Activated CD4-positive, alpha-beta T cell treated with anti-CD3 and anti-CD28 coated beads, Interleukin-2, amount 50 U/mL, for 4 hours (primary cell): ENCODE measurements around the gene CDC123.
A peak's percentile ranks its signal among the peaks of the same experiment; 100 is the strongest.
"Not testable (repeated sequence)": the region's sequence is repeated elsewhere in the genome, so short reads cannot be mapped to it uniquely, and the experiment has no call there.

Source experiments
- DNase-seq, 2 experiments: peaks; one replicate each; pipeline ENCODE4 v3.0.0-alpha.2; 2020

CDC123 gene, protein sequence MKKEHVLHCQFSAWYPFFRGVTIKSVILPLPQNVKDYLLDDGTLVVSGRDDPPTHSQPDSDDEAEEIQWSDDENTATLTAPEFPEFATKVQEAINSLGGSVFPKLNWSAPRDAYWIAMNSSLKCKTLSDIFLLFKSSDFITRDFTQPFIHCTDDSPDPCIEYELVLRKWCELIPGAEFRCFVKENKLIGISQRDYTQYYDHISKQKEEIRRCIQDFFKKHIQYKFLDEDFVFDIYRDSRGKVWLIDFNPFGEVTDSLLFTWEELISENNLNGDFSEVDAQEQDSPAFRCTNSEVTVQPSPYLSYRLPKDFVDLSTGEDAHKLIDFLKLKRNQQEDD

DNA sequence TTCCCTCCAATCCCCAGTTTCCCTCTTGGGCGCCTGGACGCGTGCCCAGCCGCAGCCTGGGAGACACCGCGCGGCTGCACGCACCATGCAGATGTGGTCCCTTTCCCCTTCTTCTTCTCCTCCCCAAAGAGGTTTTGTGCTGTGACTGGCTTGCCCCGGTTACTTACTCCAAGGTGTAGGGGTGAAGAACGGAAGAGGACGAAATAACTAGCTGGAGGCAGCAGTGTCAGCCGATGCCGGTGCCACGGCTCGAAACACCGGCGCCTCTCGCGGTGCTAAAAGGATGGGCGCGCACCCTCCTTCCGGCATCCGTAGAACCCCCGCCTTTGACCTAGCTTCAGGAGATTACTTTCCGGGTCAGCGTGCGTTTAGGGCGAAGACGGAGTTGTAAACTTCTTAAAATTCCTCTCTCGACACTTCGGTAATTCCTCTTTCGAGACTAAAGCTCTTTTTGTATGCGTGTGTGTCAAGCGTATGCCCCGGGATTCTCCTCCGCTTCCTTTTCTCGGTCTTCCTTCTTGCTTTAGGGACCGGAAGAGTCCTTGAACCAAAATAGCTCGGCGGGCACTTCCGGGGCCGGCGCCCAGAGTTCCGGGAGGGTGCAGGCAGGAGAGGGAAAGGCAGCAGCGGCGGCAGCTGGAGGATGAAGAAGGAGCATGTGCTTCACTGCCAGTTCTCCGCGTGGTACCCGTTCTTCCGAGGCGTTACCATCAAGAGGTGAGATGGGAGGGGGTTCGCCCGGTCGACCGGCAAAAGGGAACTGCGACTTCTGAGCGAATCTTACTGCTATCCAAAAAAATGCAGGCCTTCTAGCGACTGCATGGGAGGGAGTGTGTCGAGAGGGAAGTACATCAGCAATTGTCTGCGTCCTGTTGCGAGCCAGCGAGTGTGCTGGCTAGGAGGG lies at the start of gene CDC123, which contains the start of gene NUDT5:
CDC123 (plus strand) TSS at position 586 of the 904 bp plus-strand sequence; CDS start at position 644, 58 bp downstream.
NUDT5 (minus strand) TSS at position 289 of the 904 bp plus-strand sequence. CDS start 9,600 bp downstream, outside the sequence.
- peak; percentile 74 to 76 for DNase-seq

DNA sequence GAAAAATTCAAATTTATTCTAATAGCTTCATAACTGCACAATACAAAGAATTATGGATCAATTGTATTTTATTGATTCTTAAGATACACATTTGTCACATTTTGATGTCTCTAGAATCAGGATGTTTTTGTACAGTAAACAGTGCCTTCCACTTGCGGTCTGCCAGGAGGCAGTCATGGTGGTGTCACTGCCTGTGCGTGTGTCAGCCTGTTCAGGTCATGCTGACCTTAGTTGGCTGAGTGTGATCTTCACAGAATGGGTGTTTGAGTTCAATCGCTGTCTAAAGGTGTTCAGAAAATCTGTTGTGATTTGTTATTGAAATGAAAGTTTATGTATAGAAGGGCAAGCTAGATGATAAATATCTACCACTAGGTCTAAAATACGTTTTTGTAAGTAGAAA lies 45.8 kb upstream of the CDC123 start:
- DNase-seq, result no peak

DNA sequence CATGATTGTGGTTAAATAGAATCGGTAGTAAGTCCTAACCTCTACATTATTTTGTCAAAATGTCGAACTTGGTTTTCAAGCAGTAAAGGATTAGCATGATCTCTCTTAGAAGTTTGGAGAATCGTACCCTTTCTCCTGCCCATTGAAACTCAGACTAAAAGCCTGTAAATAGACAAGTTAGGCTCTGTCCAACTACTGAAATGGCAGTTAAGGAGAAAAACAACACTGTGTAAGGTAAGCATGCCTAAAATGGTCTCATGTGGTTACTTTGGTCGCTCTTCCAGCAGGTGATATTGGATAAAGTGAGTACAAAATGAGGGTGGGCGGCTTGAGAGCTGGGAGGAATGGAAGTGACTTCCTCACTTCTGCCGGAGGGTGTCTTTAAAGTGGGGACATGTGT lies 41.5 kb upstream of the CDC123 start:
- no peak for DNase-seq

DNA sequence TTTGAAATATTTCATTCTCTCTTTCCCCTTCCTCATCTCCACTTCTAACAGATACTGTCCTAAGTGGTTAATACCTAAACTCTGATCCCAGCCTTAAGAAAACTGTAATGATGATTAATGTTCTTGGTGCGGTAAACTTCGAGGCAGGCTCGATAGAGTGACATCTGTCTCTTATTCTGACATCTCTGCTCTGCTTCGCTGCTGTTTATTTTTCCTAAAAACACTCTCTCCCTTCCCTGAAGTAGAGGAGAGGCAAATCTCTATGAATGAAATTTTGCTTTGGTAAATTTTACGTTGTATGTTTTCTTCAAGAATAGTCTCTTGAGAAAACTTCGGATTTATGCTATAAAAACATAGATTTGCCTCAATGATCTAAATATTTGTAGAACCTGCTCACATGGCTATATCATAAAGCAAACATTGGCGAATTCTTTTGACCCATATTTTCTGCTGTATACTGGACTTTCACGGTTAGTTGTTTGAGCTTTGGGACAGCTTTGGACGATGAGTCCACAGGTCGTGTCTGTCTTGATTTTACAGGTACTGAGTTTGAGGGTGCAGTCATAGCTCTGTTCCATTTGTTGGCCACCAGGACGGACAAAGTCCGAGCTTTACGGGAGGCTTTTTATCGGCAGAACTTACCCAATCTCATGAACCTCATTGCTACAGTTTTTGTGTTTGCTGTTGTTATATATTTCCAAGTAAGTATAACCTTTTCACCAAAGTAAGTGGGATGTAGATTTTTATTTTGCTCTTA lies 39.4 kb upstream of the CDC123 start:
- no peak for DNase-seq

DNA sequence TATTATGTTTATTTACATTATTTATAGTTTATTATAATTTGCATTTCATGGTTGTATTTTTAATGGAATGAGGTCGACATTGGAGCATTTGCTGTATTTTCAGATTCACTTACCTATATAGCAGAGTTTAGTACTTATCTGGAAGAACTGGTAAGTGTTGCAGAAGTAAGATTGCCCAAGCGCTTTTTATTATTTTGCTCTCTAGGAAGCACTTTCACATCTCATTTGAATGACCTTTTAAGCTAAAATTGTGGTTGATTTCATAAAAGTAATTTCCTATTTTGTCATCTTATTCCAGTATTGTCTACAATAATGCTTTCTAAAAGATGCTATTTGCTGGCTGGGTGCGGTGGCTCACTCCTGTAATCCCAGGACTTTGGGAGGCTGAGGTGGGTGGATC lies 37.9 kb upstream of the CDC123 start:
- DNase-seq, result no peak

DNA sequence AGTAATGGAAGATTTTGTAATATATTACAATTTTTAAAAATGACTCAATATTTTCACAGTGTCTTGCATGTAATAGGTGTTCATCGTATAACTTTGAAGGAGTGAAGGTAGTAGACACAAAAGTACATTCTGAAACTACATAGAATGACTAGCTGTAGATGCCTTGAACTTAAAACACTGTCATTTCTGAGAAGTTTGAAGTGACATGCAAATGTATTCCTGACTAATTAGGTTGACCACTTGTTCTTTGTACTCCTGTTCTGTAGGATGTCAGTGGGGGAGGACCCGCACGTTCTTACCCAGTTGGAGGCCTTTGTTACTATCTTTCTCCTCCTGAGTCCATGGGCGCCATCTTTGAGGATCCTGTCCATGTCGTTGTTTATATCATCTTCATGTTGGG lies 35.3 kb upstream of the CDC123 start:
- DNase-seq, result no peak

DNA sequence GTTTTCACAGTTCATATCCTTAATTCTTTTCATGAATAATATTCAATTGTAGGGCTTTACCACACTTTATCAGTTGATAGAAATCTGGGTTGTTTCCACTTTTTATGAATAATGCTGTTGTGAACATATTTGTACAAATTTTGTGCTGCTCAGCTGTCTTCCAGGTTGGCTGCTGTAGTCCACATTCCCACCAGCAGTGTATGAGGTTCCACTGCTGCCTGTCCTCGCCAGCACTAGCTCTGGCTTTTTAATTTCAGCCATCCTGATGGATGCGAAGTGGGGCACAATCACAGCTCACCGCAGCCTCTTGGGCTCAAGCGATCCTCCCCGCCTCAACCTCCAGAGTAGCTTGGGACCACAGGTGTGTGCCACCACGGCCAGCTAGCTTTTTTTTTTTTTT lies 33.1 kb upstream of the CDC123 start:
- no peak for DNase-seq

DNA sequence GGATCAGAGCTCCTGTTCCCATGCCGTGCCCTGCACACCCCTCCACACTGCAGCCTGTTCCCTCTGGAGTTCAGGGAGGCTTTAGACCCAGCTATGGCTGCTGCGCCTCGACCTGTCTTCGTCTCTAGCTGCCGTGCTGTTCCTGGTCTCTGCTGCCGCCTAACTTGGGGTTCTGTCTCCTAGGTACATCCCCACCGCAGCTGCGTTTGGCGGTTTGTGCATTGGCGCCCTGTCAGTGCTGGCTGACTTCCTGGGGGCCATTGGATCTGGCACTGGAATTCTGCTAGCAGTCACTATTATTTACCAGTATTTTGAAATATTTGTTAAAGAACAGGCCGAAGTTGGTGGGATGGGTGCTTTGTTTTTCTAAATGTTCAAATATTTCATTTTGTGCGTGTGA lies 31.9 kb upstream of the CDC123 start:
- no peak for DNase-seq

DNA sequence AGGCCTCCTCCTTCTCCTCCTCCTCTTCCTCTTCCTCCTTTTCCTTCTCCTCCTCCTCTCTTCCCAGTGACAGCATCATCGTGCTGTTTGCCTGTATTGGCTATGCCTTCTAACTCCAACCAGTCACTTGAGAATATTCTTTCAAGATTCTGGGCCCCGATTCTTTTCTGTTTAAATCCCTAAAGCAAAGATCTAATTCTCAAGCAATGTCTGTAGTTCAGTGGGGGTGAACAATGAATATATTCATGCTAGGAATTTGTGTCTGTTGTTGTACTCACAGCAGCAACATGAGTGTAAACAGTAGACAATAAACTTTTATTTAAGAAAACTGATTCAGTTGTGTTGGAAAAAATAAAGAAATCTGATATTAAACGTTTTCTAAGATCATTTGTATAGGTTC lies 31.0 kb upstream of the CDC123 start:
- DNase-seq, result no peak

DNA sequence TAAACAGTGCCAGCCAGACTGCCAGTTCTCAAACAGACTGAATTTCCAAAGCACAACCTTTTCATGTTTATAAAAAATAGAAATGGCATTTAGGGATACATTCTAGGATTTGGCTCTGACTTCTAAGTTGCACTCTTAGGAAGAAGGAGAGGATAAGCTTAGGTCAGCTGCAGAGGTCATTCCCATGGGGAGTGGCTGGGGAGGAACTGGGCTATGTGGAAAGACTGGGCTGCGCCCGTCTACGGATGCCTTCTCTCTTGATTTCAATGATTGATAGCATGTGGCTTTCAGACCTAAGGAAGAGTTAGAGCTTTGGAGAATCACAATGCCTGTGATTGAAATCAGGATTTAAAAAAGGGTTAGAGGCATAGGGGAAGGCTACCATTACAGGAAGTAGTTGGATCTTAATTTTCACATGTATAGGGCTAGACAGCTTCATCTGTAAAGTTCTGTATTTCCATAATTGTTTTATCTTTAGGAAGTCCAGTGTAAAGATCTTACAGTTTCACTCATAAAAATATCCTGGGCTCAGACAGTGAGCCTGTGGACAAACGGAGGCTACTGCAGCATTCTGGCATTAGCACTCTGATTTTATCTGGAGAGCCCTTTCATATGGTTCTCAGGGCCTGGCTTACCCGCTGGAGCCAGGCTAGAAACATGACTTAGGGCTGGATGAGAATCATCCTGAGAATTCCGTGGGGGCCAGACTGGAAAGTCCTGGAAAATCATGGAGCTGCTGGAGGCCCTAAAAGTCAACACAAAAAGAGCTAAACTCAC lies 29.8 kb upstream of the CDC123 start:
- no peak for DNase-seq

DNA sequence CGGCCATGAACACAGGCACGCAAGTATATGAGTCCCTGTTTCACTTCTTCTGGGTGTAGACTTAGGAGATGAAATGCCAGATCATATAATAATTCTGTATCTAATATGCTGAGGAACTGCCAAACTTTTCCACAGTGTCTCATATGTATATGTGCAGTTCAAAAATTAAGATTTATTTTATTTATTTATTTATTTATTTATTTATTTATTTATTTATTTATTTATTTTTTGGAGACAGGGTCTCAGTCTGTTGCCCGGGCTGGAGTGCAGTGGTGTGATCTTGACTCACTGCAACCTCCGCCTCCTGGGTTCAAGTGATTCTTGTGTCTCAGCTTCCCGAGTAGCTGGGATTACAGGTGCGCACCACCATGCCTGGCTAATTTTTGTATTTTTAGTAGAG lies 24.5 kb upstream of the CDC123 start:
- not testable (repeated sequence) for DNase-seq

DNA sequence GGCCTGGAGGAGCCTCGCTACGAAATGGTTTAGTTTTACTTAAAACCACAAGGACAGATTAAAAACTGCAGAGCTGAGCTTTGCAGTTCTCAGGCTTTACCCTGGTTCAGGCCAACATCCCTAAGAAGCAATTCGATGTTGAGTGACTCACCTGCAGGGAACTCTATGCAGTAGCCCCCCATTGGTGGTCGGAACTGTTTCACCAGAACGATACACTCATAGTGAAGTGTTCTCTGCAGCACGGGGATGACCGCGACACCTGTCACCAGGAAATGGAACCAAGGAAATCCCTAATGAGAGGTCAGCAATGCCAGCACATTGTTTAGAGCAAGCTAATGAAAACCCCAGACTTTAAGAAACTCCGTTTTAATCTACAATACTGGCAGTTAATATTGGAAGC lies 18.3 kb upstream of the CDC123 start:
- no peak for DNase-seq

DNA sequence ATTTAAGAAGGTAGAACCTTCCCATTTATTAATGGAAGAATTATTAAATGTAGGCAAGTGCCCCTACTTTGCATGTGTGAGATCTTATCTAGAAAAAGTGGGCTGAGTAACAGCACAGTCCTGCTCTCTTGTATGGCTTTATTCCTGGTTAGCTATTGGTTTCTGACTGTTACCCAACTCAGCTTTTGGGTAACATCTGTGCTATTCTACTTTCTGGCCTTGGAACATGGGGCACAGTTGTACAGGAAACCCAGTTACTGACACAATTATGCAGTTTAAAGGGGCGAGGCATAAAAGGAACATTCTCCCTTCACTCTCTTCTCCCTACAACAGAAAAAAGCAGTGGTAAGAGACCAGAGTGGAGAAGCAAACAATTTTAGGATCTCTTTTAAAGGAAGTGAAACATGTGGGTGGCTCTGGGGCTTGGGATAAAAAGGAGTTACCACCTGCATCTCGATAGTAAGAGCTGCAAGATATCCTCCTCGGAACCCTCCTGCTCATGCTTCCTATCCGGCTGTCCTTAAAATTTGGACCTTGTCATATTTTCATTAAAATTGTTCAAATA lies 16.3 kb upstream of the CDC123 start:
- DNase-seq, result no peak

DNA sequence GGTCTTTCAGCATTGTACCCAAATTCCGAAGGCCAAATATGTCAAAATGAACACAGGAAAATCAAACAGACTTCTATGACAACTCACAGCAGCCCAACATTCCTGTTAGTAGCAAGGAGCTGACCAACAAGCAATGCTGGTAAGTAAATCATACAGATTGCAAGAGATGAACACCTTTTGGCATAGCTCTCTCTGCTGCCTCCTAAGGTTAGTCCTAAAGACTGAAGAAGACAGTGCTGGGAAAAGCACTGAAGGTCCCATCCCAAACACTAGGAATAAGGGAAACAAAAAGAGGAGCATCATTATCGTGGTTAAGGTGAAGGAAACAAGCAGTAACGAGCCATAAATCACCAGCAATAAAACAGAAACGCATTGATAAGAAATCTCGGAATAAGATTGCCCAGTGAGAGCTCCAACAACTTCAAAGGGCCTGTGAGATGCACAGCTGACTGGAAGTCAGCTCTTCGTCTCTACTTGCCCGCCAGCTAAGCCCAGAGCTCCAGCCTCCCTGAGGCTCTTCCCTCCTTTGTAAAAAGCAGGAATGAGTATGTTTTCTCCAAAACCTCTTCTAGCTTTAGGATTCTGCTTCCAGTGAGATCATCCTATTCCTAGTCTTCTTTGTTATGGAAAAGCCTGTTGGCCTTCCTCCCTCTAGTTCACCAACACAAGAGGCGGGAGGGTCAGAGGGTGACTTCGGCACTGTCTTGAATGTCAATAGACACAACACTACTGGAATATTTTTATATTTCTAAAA lies 15.6 kb upstream of the CDC123 start:
- DNase-seq, result no peak

DNA sequence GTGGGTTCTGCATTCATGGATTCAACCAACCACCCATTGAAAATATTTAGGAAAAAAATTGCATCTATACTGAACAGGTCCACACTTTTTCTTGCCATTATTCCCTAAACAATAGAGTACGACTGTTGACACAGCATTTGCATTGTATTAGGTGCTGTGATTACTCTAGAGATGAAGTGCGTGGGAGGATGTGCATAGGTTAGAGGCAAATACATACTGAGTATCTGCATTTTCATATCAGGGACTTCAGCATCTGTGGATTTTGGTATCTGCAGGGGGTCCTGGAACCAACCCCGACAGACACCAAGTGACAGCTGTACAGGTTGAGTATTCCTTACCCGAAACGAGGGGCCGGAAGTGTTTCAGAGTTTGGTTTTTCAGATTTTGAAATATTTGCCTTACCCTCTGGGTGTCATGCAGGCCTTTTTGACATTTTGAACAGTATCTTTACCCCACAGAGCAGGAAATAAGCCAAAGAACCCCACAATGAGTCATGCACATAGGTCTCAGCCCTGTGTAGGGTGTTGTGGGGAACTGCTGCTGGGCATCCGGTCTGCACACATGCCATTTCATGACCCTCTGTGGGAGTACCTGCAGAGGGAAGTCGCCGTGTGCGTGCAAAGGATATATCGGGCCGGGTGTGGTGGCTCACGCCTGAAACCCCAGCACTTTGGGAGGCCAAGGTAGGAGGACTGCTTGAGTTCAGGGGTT lies 14.8 kb upstream of the CDC123 start:
- peak; percentile 56 to 67 for DNase-seq

DNA sequence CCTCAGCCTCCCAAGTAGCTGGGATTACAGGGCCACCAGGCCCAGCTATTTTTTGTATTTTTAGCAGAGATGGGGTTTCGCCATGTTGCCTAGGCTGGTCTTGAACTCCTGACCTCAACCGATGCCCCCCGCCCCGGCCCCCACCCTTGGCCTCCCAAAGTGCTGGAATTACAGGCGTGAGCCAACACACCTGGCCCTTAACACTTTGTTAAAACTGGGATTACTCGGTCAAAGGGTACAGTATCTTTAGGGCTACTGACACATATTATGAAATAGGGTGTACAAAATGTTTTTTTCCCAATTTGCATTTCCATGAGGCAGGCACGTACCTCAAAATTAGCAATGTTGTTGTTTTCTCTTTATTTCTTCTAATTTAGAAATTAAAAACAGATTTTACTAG lies 11.8 kb upstream of the CDC123 start:
- no peak for DNase-seq

DNA sequence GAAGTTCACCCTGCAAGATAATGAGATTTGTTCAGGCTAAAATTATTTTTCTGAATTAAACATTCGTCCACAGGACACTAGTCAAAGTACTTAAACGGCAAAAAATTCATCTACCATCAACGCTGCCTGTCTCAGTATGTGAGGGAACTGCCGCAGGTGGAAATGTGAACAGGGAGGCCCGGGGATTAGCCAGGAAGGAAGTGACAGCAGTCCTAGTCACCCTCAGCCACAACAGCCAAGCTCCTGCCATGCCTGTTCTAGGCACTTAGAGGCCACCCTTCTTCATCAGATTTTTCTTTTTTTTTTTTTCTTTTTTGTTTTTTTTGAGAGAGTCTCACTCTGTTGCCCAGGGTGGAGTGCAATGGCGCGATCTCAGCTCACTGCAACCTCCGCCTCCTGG lies 9.7 kb upstream of the CDC123 start:
- peak in 1 of 2 experiments; percentile 6 for DNase-seq

DNA sequence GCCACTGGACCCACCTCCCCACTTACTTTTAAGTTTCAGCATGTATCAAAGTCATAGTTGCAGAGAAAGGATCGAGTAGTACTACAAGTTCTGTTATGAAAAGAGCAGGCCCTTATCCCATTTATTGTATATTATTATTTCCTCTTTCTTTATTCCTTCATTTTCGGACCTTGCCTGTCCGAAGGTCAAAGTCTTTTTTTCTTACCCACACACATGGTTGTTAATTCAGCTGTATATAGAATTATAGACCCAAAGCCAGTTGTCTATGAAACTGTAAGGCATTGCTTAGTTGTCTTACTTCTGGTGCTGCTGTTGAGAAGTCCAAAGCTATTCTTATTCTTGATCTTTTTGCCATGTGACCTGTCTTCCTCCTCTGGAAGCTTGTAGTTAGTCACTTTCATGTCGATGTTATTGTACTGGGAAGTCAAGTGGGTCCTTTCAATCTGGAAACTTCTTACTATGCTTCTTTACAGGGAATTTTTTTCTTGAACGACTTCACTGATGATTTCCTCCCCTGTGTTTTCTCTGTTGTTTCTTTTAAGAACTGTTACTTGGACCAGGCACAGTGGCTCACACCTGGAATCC lies 8.6 kb upstream of the CDC123 start:
- DNase-seq, result no peak

DNA sequence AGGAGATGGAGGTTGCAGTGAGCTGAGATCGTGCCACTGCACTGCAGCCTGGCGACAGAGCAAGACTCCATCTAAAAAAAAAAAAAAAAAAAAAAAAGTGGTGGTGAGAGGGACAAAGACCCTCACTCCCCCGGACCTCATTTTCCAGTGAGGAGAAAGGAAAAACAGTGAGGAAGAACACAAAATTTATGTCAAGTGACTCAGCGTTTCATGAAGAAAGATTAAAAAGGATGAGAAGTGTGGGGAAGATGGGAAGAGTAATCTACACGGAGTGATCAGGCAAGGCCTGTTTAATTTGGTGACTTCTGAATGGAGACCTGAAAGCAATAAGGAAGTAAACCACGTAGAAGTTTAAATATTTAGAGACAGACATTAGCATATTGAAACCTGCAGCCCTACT lies 7.3 kb upstream of the CDC123 start:
- no peak for DNase-seq

DNA sequence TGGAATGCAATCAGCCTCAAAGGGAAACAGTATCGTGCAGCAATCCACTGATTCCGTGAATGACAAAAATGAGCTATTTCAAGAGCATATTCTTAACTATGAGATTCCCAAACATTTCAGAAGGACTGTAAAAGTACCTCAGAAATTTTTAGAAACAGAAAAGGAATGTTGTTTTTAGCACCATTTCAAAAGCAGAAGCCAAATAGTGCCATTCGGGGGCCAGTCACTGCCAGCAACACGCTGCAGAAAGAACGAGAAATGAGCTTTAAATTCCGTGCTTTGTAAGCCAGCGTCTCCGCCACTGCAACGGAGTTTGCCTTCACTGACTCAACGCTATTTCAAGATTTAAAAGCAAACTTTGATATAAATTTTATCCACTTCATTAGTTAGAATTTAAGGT lies 6.6 kb upstream of the CDC123 start:
- no peak for DNase-seq
